SK-MEL-5 (cell line): ENCODE measurements around the gene EPHB2. TPM values are rescaled to one million over a fixed set of nuclear protein-coding genes. Genes with fewer than 3 reads are reported as not detected.
A peak's percentile ranks its signal among the peaks of the same experiment; 100 is the strongest.

Source experiments
- DNase-seq: peaks from one replicate; pipeline ENCODE4 v3.0.0-alpha.2; 2016; ENCODE audit warnings: low read depth, low spot score
- in situ Hi-C: cut with HindIII; loops from 2 replicates; pipeline ENCODE4 v1.10.0; 2016; ENCODE audit warnings: low sequenced_read_pairs, high pct_unique_total_duplicates, low pct_unique_long_range_greater_than_20kb
- total RNA-seq: library from RNA; depleted of rRNA; stranded (reverse); fragments of >200 nt; shearing (Covaris generic); gene quantifications from 2 replicates; pipeline ENCODE4 v1.2.3, GENCODE V29; 2014

EPHB2 gene
- total RNA-seq, 1 experiment from 2014 or later: 1.3 TPM

DNA sequence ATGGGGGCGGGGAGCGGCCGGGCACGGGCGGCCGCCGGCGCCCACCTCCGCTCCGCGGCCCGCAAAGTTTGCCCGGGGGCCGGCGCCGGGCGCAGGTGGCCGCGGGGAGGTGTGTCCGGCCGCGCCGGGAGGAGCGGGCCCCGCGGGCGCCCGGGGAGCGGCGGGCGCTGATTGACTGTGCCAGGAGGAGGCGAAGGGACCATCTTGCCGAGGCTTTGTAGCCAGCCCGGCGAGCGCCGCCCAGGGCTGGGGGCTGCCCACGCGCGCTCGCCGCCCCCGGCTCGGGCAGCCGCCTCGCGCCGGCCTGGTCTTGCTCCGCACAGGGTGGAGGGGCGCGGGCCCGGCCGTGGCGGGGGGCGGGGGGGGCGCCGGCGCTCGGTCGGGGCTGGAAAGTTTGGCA lies 432 bp downstream of the EPHB2 start:
- no peak for DNase-seq
- in situ Hi-C loops: no loop called here

DNA sequence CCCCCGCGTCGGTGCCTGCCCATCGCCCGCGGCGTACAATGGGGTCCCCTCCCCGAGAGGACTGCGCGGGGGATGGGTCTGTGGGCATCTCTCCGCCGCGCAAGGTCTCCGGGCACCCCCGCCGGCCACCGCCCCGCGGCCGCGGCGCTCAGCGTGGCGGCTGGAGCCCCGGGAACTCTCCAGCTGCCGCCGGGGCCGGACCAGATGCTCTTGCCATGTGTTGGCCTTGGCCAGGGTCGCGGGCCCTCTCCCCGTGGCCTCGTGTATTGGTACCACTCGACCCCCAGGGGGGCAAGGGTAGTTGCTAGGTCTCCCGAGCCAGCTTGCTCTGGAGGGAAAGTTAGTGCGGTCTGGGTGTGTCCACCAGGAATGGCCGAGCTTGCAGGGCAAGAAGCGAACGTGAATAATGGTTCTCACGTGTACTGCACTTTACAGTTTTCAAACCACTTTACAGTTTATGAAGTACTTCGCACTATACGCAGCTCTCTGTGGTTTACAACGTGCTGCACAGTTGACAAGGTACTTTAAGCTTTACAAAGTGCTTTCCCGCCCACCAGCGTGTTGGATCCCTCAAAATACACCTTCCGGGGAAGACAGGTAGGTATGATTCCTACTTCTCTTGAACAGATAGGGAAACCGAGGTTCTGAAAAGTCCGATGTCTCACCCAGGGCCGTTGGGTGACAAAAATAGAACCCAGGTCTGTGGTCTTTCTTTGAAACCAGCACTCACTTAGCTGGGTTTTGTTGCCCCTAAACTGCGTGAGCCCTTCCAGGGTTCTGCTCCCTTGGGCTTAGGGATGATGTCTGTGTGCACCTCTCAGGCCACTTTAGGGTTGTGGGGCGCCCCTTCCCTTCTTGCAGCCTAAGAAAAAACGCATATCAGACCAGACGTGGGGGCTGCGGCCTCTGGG lies 1.2 kb downstream of the EPHB2 start:
- in situ Hi-C loops: no loop called here
- no peak for DNase-seq

DNA sequence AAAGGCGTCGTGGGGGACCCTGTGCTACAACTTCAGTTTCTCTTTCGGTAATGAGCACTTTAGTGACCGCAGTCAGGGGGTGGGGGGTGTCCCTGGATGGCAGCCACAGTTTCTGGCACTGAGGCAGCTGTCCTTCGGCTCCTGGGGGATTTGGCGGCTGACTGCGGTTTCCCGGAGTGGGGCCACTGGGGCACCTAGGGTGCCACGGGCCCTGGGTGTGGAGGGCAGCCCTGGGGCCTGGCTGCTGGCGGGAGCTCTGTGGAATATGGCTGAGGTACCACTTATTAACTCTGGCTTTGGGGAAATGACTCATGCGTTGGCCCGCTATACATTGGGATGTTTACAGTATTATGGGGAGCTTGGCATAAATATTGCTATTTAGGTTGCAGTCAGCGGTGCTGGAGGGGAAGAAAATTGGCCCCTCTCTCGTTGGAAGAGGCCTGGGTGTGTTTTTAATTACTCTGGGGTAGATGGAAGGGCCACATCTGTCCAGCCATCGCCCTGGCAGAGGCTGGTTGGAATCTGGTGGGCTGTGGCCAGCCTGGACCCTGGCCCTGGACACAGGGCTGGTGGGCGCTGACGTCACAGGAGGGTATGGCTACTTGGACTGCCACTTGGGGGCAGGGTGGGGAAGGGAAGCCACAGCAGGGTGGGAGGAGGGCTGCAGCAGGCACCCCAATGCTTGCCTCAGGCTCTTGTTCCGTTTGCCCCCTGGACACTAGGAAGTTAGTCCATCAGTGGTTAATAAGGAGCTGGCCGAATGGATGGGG lies 2.0 kb downstream of the EPHB2 start:
- no peak for DNase-seq
- in situ Hi-C loops: no loop called here

DNA sequence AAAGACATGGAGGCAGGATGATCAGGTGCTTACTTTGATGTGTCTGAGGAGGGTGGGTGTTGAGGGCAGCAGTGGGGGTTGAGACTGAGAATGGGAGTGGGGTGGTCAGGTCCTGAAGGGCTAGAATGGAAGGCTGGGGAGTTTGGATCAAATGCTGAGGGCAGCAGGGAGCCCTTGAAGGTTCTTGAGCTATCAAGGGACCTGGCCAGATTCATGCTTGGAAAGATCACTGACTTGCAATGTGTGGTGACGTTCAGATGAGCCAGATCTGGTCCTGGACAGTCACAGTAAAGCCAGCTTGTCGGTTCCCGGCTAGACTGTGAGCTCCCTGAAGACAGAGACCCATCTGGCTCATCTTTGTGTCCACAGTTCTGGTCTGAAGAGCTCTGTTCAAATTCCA lies 3.8 kb downstream of the EPHB2 start:
- in situ Hi-C loops: no loop called here

DNA sequence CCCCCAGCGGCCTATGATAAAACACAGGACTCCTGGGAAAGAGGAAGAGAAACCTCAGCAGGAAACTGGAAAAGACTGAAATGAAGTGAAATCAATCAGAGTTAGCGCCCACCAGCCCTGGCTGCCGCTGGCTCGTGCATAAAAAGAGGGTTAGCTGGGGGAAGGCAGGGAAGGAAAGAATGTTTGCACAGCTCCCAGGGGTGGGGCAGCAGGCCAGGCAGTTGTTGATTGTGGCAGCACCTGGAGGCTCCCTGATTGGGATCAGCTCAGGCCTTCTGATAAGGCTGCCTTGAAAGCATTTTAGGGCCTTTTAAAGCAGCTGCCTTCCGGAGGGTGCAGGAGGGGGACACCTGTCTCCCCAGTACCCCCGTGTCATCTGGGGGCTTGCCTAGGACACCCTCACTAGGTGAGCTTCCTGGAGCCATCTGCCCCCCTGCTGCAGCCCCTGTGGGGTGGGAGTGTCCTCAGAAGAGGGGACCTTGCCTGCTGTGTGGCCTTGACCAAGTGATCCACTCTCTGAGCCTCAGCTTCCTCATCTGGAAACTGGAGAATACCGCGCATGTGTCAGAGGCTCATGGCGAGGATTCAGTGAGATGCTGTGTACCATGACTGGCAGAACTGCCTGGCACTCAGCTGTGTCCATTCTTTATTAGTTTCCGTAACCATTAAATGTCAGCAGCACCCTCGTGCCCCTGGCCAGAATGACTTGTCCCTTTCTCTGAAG lies 6.6 kb downstream of the EPHB2 start:
- peak; percentile 11 for DNase-seq
- in situ Hi-C loops: no loop called here

More for the DNA sequence above, 3.8 kb downstream of the EPHB2 start:
- DNase-seq: no peak

DNA sequence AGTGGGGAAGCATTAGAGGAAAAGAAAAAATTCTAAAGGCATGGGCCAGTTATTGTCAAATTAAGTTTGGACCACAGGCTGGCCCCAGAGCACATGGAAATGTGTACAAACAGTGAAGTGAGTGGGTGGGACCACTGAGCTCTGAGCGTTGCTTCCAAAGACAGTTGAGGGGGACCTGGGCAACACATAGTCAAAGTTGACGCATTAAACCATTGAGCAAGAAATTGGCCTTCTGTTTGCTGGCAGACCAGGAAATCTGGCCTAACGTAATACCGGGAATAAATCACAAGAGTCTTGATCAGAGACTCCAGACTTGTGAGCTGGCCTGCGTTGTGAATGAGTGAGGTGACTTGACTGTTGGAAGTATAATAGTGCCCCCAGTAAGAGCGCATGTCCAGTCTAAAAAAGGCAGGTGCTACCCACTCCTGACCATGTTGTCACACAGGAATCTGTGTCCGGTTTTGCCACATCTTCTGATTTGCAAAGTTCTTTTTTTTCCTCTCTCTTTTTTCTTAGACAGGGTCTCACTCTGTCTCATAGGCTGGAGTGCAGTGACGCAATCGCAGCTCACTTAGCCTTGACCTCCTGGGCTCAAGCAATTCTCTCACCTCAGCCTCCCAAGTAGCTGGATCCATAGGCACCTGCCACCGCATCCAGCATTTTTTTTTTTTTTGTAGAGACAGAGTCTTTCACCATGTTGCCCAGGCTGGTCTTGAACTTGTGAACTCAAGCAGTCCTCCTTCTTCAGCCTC lies 10.7 kb downstream of the EPHB2 start:
- DNase-seq: no peak
- in situ Hi-C loops: no loop called here

DNA sequence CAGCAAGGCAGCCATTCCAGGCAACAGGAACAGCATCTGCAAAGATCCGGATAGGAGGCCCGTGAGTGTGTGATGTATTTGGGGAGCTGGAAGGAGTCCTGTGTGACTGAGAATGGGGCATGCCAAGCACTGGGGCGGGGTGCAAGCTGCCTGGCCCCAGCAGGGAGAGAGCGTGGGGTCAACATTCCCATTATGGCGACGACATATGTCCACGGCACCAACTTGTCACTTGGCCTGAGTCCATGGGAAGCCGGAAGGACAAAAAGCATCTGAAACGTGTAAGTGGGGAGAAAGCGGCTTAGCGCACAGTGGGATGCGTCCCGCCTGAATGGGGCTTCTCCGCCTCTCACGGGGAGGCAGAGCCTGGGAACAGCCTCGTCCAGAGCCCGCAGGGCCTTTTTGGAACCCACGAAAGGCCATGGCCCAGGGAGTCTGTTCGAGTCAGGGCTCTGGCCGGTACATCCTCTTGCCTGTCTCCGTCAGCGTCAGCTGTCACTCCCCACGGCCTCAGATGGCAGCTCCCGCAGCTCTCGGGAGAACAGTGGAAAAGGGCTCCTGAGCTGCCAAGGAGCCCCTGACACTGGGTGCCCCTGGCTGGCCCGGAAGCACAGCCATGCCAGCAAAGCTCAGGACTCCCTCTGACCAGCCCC lies 12.4 kb downstream of the EPHB2 start:
- in situ Hi-C loops: no loop called here
- DNase-seq: no peak

DNA sequence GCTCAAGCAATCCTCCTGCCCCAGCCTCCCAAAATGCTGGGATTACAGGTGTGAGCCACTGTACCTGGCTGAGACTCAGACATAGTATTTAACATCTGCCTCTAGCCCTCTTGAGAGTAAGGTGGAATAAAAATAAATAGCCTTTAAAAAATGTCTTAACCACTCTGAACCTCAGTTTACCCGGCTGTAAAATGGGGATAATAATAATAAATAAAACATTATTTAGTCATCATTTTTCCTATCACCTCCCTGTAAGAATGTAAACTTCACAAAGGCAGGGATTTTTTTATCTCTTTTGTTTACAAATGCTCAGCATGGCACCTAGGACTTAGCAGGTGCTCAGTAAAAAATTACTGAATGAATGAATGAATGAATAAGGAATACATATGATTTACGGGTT lies 17.2 kb downstream of the EPHB2 start:
- in situ Hi-C loops: no loop called here
- no peak for DNase-seq

DNA sequence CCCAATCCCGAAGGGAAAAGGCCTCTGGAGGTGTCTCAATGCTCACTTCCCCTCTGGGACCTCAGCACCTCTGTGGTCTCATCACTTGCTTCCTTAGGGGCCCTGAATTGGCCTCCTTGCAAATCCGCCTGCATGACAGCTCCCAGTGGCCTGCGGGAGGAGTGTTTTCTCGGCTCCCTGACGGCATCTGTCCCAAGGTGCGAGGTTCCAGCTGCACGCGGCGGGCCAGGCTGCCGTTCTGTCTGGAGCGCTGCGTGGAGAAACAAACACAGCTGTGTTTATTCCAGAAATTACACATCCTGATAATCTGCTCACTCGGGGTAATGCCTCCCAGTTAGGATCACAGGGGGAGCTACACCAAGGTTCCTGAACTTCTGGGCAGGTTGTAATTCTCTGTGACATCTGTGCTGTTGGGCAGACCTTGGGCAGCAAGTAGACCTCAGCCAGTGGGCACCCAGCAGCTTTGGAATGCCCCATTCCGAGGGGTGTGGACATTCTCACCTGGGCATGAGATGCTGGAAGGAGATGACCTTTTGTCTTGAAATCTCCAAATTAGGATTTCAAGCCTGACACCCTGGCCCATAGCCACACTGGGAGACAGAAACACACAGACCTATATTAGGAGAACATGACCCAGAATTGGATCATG lies 18.2 kb downstream of the EPHB2 start:
- in situ Hi-C loops: no loop called here
- no peak for DNase-seq

DNA sequence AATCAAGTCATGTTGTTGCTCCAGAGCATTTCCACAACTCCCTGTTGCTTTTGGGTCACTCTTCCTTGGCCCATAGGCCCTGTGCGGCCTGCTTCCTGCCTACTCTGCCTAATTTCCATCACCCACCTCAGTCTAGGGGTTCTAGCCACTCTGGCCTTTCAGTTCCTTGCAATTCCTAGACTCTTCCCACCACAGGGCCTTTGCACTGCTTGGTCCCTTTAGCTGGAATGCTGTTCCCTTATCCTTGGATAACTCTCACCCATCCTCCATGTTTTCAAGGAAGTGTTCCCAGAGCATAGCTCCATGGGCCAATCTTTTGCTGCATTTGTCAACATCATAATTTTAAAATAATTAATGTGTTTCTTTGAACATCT lies 18.7 kb downstream of the EPHB2 start:
- no peak for DNase-seq
- in situ Hi-C loops: no loop called here

DNA sequence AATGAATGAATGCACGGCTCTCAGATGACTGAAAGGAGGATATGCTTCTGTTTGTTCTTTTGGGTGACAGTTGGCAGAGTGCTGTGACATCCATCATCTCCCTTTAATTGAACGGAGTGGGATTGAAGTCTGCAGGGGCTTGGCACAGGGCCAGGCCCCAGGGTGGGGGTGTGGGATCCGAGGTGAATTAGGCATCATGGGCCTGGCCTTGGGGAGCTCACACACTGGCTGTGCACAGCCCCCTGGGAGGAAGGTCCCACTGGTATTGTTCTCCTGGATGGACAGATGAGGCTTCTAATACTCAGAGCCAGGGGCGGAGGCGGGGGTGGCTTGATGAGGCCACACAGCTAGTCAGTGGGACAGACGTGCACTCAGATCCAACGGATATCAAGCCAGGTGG lies 19.3 kb downstream of the EPHB2 start:
- in situ Hi-C loops: no loop called here
- no peak for DNase-seq

DNA sequence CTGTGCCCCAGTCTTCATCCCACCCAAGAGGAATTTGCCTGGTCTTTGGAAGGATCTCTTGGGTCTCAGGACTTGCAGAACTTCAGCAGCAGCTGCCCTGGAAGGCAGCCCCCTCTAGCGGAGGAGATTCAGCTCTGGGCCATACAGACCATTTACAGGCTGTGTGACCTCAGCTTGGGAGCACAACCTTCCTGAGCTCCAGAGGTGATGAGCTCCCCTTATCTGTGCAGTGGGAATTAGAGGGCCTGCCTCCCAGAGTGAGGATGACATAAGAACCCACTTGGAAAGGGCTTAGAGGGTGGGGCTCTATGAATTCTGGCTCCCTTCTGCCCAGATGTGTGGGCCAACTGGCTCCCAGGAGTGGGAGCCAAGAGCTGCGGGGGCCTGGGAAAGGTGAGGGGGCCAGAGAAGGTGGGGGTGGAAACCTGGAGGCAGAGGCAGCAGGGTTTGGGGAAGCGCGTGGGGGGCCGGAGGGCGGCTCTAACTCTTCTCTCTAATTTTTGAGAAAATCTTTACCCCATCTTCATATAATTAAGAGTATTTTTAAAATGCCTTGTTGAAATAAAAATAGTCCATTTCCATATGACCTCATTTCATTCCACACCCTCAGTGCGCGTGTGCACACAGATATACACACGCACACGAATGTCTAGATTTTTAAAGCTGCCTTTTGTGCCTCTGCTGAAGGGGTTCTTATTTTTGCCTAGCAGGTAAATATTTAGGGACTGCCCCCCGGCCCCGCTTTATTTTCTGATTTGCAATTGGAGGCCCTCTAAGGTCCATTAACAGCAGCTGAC lies 21.5 kb downstream of the EPHB2 start:
- in situ Hi-C loops: no loop called here
- DNase-seq: peak; percentile 49

DNA sequence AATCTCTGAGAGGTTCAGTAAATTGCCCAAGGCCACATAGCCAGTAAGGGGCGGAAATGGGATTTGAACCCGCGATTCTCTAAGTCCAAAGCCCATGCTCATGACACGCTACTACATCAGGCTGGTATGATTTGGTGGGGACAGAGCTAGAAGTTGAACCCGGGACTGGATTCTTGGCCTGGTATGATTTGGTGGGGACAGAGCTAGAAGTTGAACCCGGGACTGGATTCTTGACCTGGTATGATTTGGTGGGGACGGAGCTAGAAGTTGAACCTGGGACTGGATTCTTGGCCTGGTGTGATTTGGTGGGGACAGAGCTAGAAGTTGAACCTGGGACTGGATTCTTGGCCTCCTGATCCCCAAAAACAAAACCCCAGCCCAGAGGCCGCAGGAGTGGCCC lies 23.0 kb downstream of the EPHB2 start:
- no peak for DNase-seq
- in situ Hi-C loops: no loop called here

DNA sequence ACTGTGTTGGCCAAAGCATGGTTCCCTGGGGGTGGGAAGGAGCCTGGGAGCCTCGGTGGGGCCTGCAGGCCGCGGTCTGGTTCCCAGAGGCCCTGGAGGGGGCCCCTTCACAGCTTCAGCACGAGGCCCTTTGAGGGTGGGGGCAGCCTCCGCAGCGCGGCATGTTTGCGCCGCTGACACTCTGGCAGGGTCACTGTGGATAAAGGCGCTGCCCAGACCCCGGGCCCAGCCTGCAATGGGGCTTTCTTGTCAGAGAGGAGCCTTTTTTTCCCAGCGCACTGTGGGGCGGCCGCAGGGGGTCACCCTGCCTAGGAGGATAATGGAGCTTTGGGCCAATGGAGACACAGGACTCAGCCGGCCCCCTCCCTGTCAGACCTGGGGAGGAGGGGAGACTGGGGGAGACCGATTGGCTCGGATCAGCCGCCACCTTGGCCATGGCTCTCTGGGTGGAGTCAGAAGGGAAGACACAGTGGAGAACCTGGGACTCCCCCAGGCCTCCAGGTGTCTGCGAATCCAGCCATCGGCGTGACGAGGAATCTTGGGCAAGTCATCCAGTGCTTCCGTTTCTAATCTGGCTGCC lies 26.0 kb downstream of the EPHB2 start:
- in situ Hi-C loops: no loop called here
- no peak for DNase-seq

DNA sequence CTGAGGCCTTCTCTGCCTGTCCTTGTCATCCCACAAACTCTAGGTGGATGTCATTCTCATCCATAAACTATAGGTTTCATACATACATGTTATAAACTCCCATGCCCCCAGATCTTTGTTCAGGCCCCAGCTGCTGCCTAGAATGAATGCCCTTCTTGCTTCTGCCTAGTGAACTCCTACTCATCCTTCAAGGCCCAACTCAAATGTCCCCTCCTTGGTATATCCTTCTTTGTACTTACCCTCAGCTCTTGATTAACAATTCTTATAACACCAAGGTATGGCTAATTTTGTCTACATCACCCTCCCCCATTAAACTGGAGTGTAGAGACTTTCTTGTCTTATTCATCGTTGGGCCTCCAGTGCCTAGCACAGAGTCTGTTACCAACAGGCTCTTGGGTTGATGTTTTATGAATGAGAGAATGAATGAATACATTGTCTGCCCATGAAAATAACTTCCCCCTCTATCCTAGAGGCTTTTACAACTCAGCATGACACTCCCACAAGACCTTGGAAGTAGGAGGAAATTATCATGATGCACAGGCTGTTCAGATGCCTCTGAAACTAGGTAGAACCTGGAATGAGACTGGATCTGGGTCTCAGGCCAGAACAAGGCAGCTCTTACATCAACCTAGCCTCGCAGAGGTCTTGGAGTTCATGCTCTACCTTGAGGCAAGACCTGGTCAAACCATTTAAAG lies 26.9 kb downstream of the EPHB2 start:
- in situ Hi-C loops: no loop called here
- DNase-seq: peak; percentile 49
